Measurements from ENCODE around the gene ARID1A. TPM values are rescaled to one million over a fixed set of nuclear protein-coding genes. Genes with fewer than 3 reads are reported as not detected.

ARID1A gene
- total RNA-seq, 1 experiment from 2014 or later = 56.9 TPM

- no peak for DNase-seq (ENCODE audit: unreplicated experiment)
- Mint-ChIP-seq H3K4me3 (ENCODE audit: unreplicated experiment) (peak overlapping the region; percentile 97), H3K27ac (ENCODE audit: low read depth, unreplicated experiment) (peak overlapping the region; percentile 100), H3K36me3 (ENCODE audit: insufficient read depth, unreplicated experiment) (peaks cover 8% of the 10 kb centered on the region), H3K9me3 (ENCODE audit: unreplicated experiment) (no peaks in the 10 kb centered on the region), H3K27me3 (ENCODE audit: insufficient read depth, unreplicated experiment) (no peaks in the 10 kb centered on the region), H3K4me1 (ENCODE audit: insufficient read depth, unreplicated experiment) (peaks cover 42% of the 10 kb centered on the region)
- POLR2A ChIA-PET = interaction anchor here (0.6 to 5.2 kb wide), 29 partner anchors 9 to 1277 kb away, joined by 3 to 109 read pairs (median 5); partner anchors contain the start of gene ARID1A
- CTCF ChIA-PET = interaction anchor here (0.7 to 7.1 kb wide), 36 partner anchors 9 to 288 kb away, joined by 3 to 184 read pairs (median 5); no protein-coding TSS in a partner anchor
- TF ChIP-seq CTCF (IDR thresholded peaks at IDR 0.05; ENCODE audit: unreplicated experiment) = no peak
- TSS peak; percentile 42 for BruUV-seq (replicated peaks)
- intact Hi-C loops (cut with micrococcal nuclease) = loop anchor here (1.0 to 2.0 kb wide), 2 partner anchors 96 to 288 kb away; no protein-coding TSS in a partner anchor
These were observed 92.6 kb downstream of the ARID1A start for GRCh38 chr1:26788515-26788785.

GRCh38 chr1:26788836-26789611, 93.2 kb downstream of the ARID1A start:
- CTCF ChIA-PET = interaction anchor here (0.6 to 7.1 kb wide), 38 partner anchors 9 to 289 kb away, joined by 3 to 184 read pairs (median 5); no protein-coding TSS in a partner anchor
- peak; percentile 87 for DNase-seq (ENCODE audit: unreplicated experiment)
- BruUV-seq (replicated peaks) = TSS peak; percentile 45
- H3K36me3 Mint-ChIP-seq (ENCODE audit: insufficient read depth, unreplicated experiment) = peaks cover 8% of the 10 kb centered on the region
- POLR2A ChIA-PET = interaction anchor here (0.5 to 5.2 kb wide), 32 partner anchors 9 to 1277 kb away, joined by 3 to 109 read pairs (median 4); partner anchors contain the start of gene ARID1A
- no peaks in the 10 kb centered on the region for H3K9me3 Mint-ChIP-seq (ENCODE audit: unreplicated experiment)
- peak overlapping the region; percentile 97 for H3K4me3 Mint-ChIP-seq (ENCODE audit: unreplicated experiment)
- peak; percentile 96 for TF ChIP-seq CTCF (IDR thresholded peaks at IDR 0.05; ENCODE audit: unreplicated experiment)
- H3K27ac Mint-ChIP-seq (ENCODE audit: low read depth, unreplicated experiment) = peak overlapping the region; percentile 46
- H3K27me3 Mint-ChIP-seq (ENCODE audit: insufficient read depth, unreplicated experiment) = no peaks in the 10 kb centered on the region
- peaks cover 40% of the 10 kb centered on the region for H3K4me1 Mint-ChIP-seq (ENCODE audit: insufficient read depth, unreplicated experiment)
- intact Hi-C loops (cut with micrococcal nuclease) = loop anchor here (1.0 to 2.0 kb wide), 5 partner anchors 97 to 288 kb away; no protein-coding TSS in a partner anchor

- DNase-seq (ENCODE audit: unreplicated experiment) = no peak
- CTCF ChIA-PET = interaction anchor here (0.6 to 7.1 kb wide), 22 partner anchors 11 to 289 kb away, joined by 3 to 184 read pairs (median 5); no protein-coding TSS in a partner anchor
- BruUV-seq (replicated peaks) = no TSS peak
- intact Hi-C loops (cut with micrococcal nuclease) = loop anchor here (1.0 to 2.0 kb wide), 4 partner anchors 112 to 289 kb away; no protein-coding TSS in a partner anchor
- POLR2A ChIA-PET = interaction anchor here (0.5 to 5.2 kb wide), 21 partner anchors 8 to 533 kb away, joined by 3 to 109 read pairs (median 6); partner anchors contain the start of gene ARID1A
- Mint-ChIP-seq H3K9me3 (ENCODE audit: unreplicated experiment) (no peaks in the 10 kb centered on the region), H3K27me3 (ENCODE audit: insufficient read depth, unreplicated experiment) (no peaks in the 10 kb centered on the region), H3K36me3 (ENCODE audit: insufficient read depth, unreplicated experiment) (peaks cover 11% of the 10 kb centered on the region), H3K27ac (ENCODE audit: low read depth, unreplicated experiment) (peak overlapping the region; percentile 46), H3K4me3 (ENCODE audit: unreplicated experiment) (no peak overlapping the region), H3K4me1 (ENCODE audit: insufficient read depth, unreplicated experiment) (peaks cover 36% of the 10 kb centered on the region)
- TF ChIP-seq CTCF (IDR thresholded peaks at IDR 0.05; ENCODE audit: unreplicated experiment) = no peak
These were observed 93.7 kb downstream of the ARID1A start for GRCh38 chr1:26789612-26789865.

GRCh38 chr1:26789931-26790330, 94.1 kb downstream of the ARID1A start:
- H3K36me3 Mint-ChIP-seq (ENCODE audit: insufficient read depth, unreplicated experiment) = peaks cover 15% of the 10 kb centered on the region
- BruUV-seq (replicated peaks) = no TSS peak
- peaks cover 34% of the 10 kb centered on the region for H3K4me1 Mint-ChIP-seq (ENCODE audit: insufficient read depth, unreplicated experiment)
- no peaks in the 10 kb centered on the region for H3K27me3 Mint-ChIP-seq (ENCODE audit: insufficient read depth, unreplicated experiment)
- H3K9me3 Mint-ChIP-seq (ENCODE audit: unreplicated experiment) = no peaks in the 10 kb centered on the region
- peak overlapping the region; percentile 46 for H3K27ac Mint-ChIP-seq (ENCODE audit: low read depth, unreplicated experiment)
- ChIA-PET CTCF (interaction anchor here (0.6 to 7.1 kb wide), 24 partner anchors 10 to 208 kb away, joined by 3 to 184 read pairs (median 5); no protein-coding TSS in a partner anchor), POLR2A (interaction anchor here (0.7 to 5.2 kb wide), 14 partner anchors 8 to 229 kb away, joined by 3 to 109 read pairs (median 6); partner anchors contain the start of gene ARID1A)
- intact Hi-C loops (cut with micrococcal nuclease) = loop anchor here (1.0 to 2.0 kb wide), 4 partner anchors 113 to 289 kb away; no protein-coding TSS in a partner anchor
- no peak for TF ChIP-seq CTCF (IDR thresholded peaks at IDR 0.05; ENCODE audit: unreplicated experiment)
- DNase-seq (ENCODE audit: unreplicated experiment) = no peak
- no peak overlapping the region for H3K4me3 Mint-ChIP-seq (ENCODE audit: unreplicated experiment)
